ENCODE data around the gene RAP1GAP. TPM values are rescaled to one million over a fixed set of nuclear protein-coding genes. Genes with fewer than 3 reads are reported as not detected.

Gene RAP1GAP
- total RNA-seq, 2 experiments from 2014 or later, result 0.20 to 0.44 TPM

DNA sequence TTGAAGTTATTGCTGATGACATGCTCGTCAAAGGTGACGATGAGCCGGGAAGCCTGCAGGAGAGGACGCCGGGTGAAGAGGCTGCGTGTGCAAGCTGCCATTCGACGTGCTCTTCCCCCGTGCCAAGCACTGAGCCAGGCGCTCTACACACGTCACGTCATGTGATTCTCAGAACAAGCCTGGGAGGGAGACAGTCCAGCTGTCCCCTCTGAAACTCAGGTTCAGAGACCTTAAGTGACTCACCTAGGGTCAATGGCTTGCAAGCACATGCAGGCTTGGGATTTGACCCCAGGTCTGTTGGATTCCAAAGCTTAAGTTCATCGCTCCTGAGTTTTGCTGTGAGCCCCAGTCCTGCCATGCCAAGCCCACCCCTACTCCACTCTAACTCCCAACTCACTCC, 57.1 kb downstream of the RAP1GAP start:
- Histone ChIP-seq H3K4me1 (ENCODE audit: insufficient read depth, low read length) (peaks cover 6% of the 10 kb centered on the region), H3K36me3 (ENCODE audit: insufficient read depth, low read length) (no peaks in the 10 kb centered on the region), H3K4me3 (ENCODE audit: low read length) (no peak overlapping the region), H3K27ac (ENCODE audit: low read depth in 1 of 2, low read length in 2 of 2) (no peak overlapping the region), H3K9me3 (ENCODE audit: control insufficient read depth in 1 of 2, insufficient read depth in 1 of 2, low read length in 2 of 2) (no peaks in the 10 kb centered on the region), H3K27me3 (ENCODE audit: control insufficient read depth in 1 of 2, insufficient read depth in 2 of 2, low read length in 2 of 2) (peaks cover 0 to 3% of the 10 kb centered on the region in 2 experiments)
- Mint-ChIP-seq H3K4me1 (ENCODE audit: low read depth) (peaks cover 12% of the 10 kb centered on the region), H3K36me3 (ENCODE audit: low read depth) (no peaks in the 10 kb centered on the region), H3K9me3 (no peaks in the 10 kb centered on the region), H3K27ac (no peak overlapping the region), H3K4me3 (no peak overlapping the region), H3K27me3 (peaks cover 10% of the 10 kb centered on the region)
- ATAC-seq (ENCODE audit: poor library complexity), result no peak
- DNase-seq, result no peak
- intact Hi-C loops (cut with DNase I, micrococcal nuclease), result no loop called here
- ChIA-PET CTCF (no interaction called here), POLR2A (no interaction called here)
- TF ChIP-seq, protein P1, sequence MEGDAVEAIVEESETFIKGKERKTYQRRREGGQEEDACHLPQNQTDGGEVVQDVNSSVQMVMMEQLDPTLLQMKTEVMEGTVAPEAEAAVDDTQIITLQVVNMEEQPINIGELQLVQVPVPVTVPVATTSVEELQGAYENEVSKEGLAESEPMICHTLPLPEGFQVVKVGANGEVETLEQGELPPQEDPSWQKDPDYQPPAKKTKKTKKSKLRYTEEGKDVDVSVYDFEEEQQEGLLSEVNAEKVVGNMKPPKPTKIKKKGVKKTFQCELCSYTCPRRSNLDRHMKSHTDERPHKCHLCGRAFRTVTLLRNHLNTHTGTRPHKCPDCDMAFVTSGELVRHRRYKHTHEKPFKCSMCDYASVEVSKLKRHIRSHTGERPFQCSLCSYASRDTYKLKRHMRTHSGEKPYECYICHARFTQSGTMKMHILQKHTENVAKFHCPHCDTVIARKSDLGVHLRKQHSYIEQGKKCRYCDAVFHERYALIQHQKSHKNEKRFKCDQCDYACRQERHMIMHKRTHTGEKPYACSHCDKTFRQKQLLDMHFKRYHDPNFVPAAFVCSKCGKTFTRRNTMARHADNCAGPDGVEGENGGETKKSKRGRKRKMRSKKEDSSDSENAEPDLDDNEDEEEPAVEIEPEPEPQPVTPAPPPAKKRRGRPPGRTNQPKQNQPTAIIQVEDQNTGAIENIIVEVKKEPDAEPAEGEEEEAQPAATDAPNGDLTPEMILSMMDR (IDR thresholded peaks at IDR 0.05), result no peak

DNA sequence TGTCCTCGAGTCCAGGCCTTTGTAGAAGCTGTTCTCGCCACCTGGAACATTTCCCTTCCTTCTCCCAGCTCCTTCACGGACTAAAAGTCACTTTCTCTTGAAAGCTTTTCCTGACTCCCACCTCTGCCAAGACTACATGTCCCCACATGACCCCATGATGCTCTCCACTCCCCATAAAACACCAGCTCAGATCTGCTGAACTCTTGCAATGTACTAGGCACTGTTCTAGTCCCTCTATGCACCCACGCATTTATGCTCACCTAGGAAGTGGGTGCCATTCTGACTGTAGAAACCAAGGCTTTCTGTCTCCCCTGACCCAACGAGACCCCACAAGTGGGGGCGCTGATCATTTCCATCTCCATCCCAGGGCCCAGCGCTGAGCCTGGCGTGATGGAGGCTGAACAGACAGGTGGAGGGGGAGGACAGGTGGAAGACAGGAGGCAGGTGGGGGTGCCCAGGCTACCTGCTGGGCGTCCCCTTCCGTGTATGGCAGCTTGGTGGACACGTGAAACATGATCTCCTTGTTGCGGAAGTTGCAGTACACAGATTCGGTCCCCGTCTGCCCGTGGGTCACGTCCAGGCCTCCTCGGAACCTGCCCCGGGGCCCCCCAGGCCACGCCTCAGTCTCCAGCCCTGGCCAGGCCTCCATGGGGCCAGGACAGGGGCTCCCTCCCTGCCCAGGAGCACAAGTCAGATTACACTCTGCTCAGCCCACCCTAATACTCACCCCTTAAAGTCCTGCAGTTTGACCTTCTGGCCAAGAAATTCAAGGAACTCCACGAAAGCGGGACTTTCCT, 58.0 kb downstream of the RAP1GAP start:
- H3K4me1 ChIP-seq (ENCODE audit: insufficient read depth, low read length), result peaks cover 6% of the 10 kb centered on the region
- H3K27me3 ChIP-seq (ENCODE audit: control insufficient read depth in 1 of 2, insufficient read depth in 2 of 2, low read length in 2 of 2), result peaks cover 0 to 3% of the 10 kb centered on the region in 2 experiments
- TF ChIP-seq, protein P1 (IDR thresholded peaks at IDR 0.05), result no peak
- H3K27ac Mint-ChIP-seq, result no peak overlapping the region
- H3K27me3 Mint-ChIP-seq, result peaks cover 14% of the 10 kb centered on the region
- H3K9me3 Mint-ChIP-seq, result no peaks in the 10 kb centered on the region
- no peak for DNase-seq
- H3K4me3 Mint-ChIP-seq, result no peak overlapping the region
- intact Hi-C loops (cut with DNase I, micrococcal nuclease), result no loop called here
- CTCF ChIA-PET, result no interaction called here
- H3K36me3 ChIP-seq (ENCODE audit: insufficient read depth, low read length), result no peaks in the 10 kb centered on the region
- no peak overlapping the region for H3K27ac ChIP-seq (ENCODE audit: low read depth in 1 of 2, low read length in 2 of 2)
- H3K4me3 ChIP-seq (ENCODE audit: low read length), result no peak overlapping the region
- H3K4me1 Mint-ChIP-seq (ENCODE audit: low read depth), result peaks cover 12% of the 10 kb centered on the region
- no peaks in the 10 kb centered on the region for H3K36me3 Mint-ChIP-seq (ENCODE audit: low read depth)
- ATAC-seq (ENCODE audit: poor library complexity), result no peak
- H3K9me3 ChIP-seq (ENCODE audit: control insufficient read depth in 1 of 2, insufficient read depth in 1 of 2, low read length in 2 of 2), result no peaks in the 10 kb centered on the region
- POLR2A ChIA-PET, result no interaction called here

DNA sequence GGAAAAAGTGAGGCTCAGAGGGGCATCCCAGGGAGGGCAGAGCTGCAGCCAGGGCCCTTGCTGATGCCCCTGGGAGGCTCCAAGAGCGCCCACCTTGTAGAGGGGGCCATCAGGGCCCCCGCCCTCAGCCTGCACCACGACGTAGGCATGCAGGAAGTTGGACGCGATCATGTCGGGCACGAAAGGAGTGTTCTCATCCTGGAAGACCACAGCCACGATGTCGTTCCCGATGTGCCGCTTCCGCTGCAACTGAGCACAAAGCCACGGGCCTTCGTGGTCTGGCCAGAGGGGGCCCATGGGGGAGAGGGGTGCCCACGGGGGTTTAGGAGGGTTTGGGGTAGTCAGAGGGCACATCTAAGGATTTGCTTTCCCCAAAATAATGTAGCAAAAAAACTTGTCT, 59.1 kb downstream of the RAP1GAP start:
- intact Hi-C loops (cut with DNase I, micrococcal nuclease), result no loop called here
- Histone ChIP-seq H3K4me3 (ENCODE audit: low read length) (no peak overlapping the region), H3K4me1 (ENCODE audit: insufficient read depth, low read length) (peaks cover 6% of the 10 kb centered on the region), H3K36me3 (ENCODE audit: insufficient read depth, low read length) (no peaks in the 10 kb centered on the region), H3K27me3 (ENCODE audit: control insufficient read depth in 1 of 2, insufficient read depth in 2 of 2, low read length in 2 of 2) (peaks cover 0 to 3% of the 10 kb centered on the region in 2 experiments), H3K9me3 (ENCODE audit: control insufficient read depth in 1 of 2, insufficient read depth in 1 of 2, low read length in 2 of 2) (no peaks in the 10 kb centered on the region), H3K27ac (ENCODE audit: low read depth in 1 of 2, low read length in 2 of 2) (no peak overlapping the region)
- ChIA-PET POLR2A (no interaction called here), CTCF (no interaction called here)
- Mint-ChIP-seq H3K9me3 (no peaks in the 10 kb centered on the region), H3K4me1 (ENCODE audit: low read depth) (peaks cover 12% of the 10 kb centered on the region), H3K4me3 (no peak overlapping the region), H3K27me3 (peaks cover 14% of the 10 kb centered on the region), H3K36me3 (ENCODE audit: low read depth) (no peaks in the 10 kb centered on the region), H3K27ac (no peak overlapping the region)
- ATAC-seq (ENCODE audit: poor library complexity) (no peak), DNase-seq (no peak)
- TF ChIP-seq, protein P1 (IDR thresholded peaks at IDR 0.05), result no peak

Data from CD4-positive, alpha-beta T cell (primary cell).